Gastrocnemius medialis (tissue), 4 donors: ENCODE measurements around the gene ADGRL2. TPM values are rescaled to one million over a fixed set of nuclear protein-coding genes. Genes with fewer than 3 reads are reported as not detected.

Experiments used
- ATAC-seq, 2 donors: fragments of 150-250 bp; one replicate each; pipeline ENCODE4 v1.9.1; 2016
- DNase-seq, 2 donors: peaks; one replicate each; pipeline ENCODE4 v3.0.0-alpha.2; 2019
- H3K27ac ChIP-seq, 4 donors: fragments of 200-600 bp; sonication (generic); 1 replicate in 1 of 4; 2 replicates in 3 of 4; pipeline ENCODE4 v1.5.1; 2016 to 2018; ENCODE audit warnings: mild to moderate bottlenecking in 2 of 4, moderate library complexity in 1 of 4
- H3K27me3 ChIP-seq, 3 donors: fragments of 200-600 bp; sonication (generic) in 2 of 3; 1 replicate in 1 of 3; 2 replicates in 2 of 3; pipeline versions ENCODE4 v1.5.1 to v1.6.0; 2016 to 2019; ENCODE audit warnings: mild to moderate bottlenecking in 1 of 3, moderate library complexity in 1 of 3
- H3K36me3 ChIP-seq, 2 donors: fragments of 200-600 bp; sonication (generic) in 1 of 2; one replicate each; pipeline ENCODE4 v1.5.1; 2017 to 2018
- H3K4me1 ChIP-seq, 2 donors: fragments of 200-600 bp; sonication (generic) in 1 of 2; one replicate each; pipeline ENCODE4 v1.5.1; 2016 to 2017; ENCODE audit warnings: mild to moderate bottlenecking in 2 of 2
- H3K4me3 ChIP-seq, 4 donors: fragments of 200-600 bp; sonication (generic) in 3 of 4; 1 replicate in 1 of 4; 2 replicates in 3 of 4; pipeline ENCODE4 v1.5.1; 2016 to 2019; ENCODE audit warnings: mild to moderate bottlenecking in 2 of 4
- H3K9me3 ChIP-seq, 3 donors: fragments of 200-600 bp; sonication (generic) in 2 of 3; 1 replicate in 1 of 3; 2 replicates in 2 of 3; pipeline ENCODE4 v1.5.1; 2016 to 2019
- CTCF ChIP-seq, 5 experiments: fragments of 450-650 bp in 3 of 5; fragments of 200-600 bp in 2 of 5; sonication (generic) in 2 of 5; IDR thresholded peaks in 4 of 5; conservative IDR thresholded peaks in 1 of 5; 1 replicate in 4 of 5; 2 replicates in 1 of 5; pipeline ENCODE4 v1.5.1; 2016 to 2019; ENCODE audit warnings: antibody characterized with exemption in 5 of 5, mild to moderate bottlenecking in 3 of 5, moderate library complexity in 3 of 5
- POLR2A ChIP-seq, 2 donors: fragments of 450-650 bp; IDR thresholded peaks; one replicate each; pipeline ENCODE4 v1.6.1; 2017; ENCODE audit warnings: antibody characterized with exemption in 2 of 2, mild to moderate bottlenecking in 2 of 2, moderate library complexity in 2 of 2
- in situ Hi-C, 4 donors: fragments of 200-750 bp; cut with MboI; loops; one replicate each; pipeline versions ENCODE4 v1.15.0 to v1.8.0; 2017; ENCODE audit warnings: low sequenced_read_pairs in 4 of 4
- intact Hi-C: fragments of 100-400 bp; cut with DNase I; formaldehyde crosslinking; loops from one replicate; pipeline ENCODE4 v1.15.1; 2023; ENCODE audit warnings: low total_unique reads
- total RNA-seq, 4 donors: library from RNA; depleted of rRNA; stranded (reverse); fragments of >200 nt; gene quantifications; one replicate each; pipeline versions ENCODE4 v1.1.0 to v1.2.3, GENCODE V29; 2016

Gene ADGRL2
- total RNA-seq, 4 donors from 2014 or later, result 4.5 to 9.7 (median 6.8) TPM

- no peak for ATAC-seq
- intact Hi-C loops (loop anchor here (10.0 kb wide), 1 partner anchor 115 kb away; no protein-coding TSS in a partner anchor), in situ Hi-C loops (no loop called here)
- H3K4me1 ChIP-seq, result peaks cover 11 to 12% of the 10 kb centered on the region in 2 donors
- no peak for DNase-seq
- H3K36me3 ChIP-seq, result no peaks in the 10 kb centered on the region
- no peak overlapping the region for H3K27ac ChIP-seq
- no peak for TF ChIP-seq POLR2A (IDR thresholded peaks at IDR 0.05)
- no peak for TF ChIP-seq CTCF (IDR thresholded peaks at IDR 0.05 in 4 of 5, conservative IDR thresholded peaks at IDR 0.05 in 1 of 5)
- no peaks in the 10 kb centered on the region for H3K9me3 ChIP-seq
- H3K4me3 ChIP-seq, result no peak overlapping the region
- peaks cover 2 to 20% (median 13%) of the 10 kb centered on the region in 3 donors for H3K27me3 ChIP-seq
Measured at GRCh38 chr1:81809808-81810207, 9.1 kb downstream of the ADGRL2 start.

- TF ChIP-seq CTCF (IDR thresholded peaks at IDR 0.05 in 4 of 5, conservative IDR thresholded peaks at IDR 0.05 in 1 of 5), result no peak
- TF ChIP-seq POLR2A (IDR thresholded peaks at IDR 0.05), result no peak
- Histone ChIP-seq H3K27me3 (peaks cover 0 to 8% (median 0%) of the 10 kb centered on the region in 3 donors), H3K4me3 (no peak overlapping the region), H3K4me1 (peaks cover 11 to 12% of the 10 kb centered on the region in 2 donors), H3K36me3 (no peaks in the 10 kb centered on the region), H3K9me3 (no peaks in the 10 kb centered on the region), H3K27ac (no peak overlapping the region)
- in situ Hi-C loops (no loop called here), intact Hi-C loops (loop anchor here (10.0 kb wide), 1 partner anchor 113 kb away; no protein-coding TSS in a partner anchor)
- ATAC-seq (no peak), DNase-seq (no peak)
Measured at GRCh38 chr1:81811757-81812371, 11.1 kb downstream of the ADGRL2 start.

GRCh38 chr1:81812712-81813111 lies 12.0 kb downstream of the ADGRL2 start:
- Histone ChIP-seq H3K4me1 (peaks cover 11 to 12% of the 10 kb centered on the region in 2 donors), H3K27ac (no peak overlapping the region), H3K4me3 (peak overlapping the region in 1 of 4 donors; percentile 2), H3K27me3 (peaks cover 0 to 3% (median 0%) of the 10 kb centered on the region in 3 donors), H3K9me3 (no peaks in the 10 kb centered on the region), H3K36me3 (no peaks in the 10 kb centered on the region)
- ATAC-seq, result no peak
- intact Hi-C loops (loop anchor here (10.0 kb wide), 1 partner anchor 112 kb away; no protein-coding TSS in a partner anchor), in situ Hi-C loops (no loop called here)
- no peak for DNase-seq
- TF ChIP-seq CTCF (IDR thresholded peaks at IDR 0.05 in 4 of 5, conservative IDR thresholded peaks at IDR 0.05 in 1 of 5) (no peak), POLR2A (IDR thresholded peaks at IDR 0.05) (no peak)

- DNase-seq (no peak), ATAC-seq (no peak)
- Histone ChIP-seq H3K27me3 (no peaks in the 10 kb centered on the region), H3K27ac (no peak overlapping the region), H3K4me1 (peaks cover 7 to 11% of the 10 kb centered on the region in 2 donors), H3K9me3 (no peaks in the 10 kb centered on the region), H3K4me3 (no peak overlapping the region), H3K36me3 (no peaks in the 10 kb centered on the region)
- intact Hi-C loops (loop anchor here (10.0 kb wide), 1 partner anchor 111 kb away; no protein-coding TSS in a partner anchor), in situ Hi-C loops (no loop called here)
- TF ChIP-seq CTCF (IDR thresholded peaks at IDR 0.05 in 4 of 5, conservative IDR thresholded peaks at IDR 0.05 in 1 of 5), result no peak
- no peak for TF ChIP-seq POLR2A (IDR thresholded peaks at IDR 0.05)
Measured at GRCh38 chr1:81813691-81814090, 13.0 kb downstream of the ADGRL2 start.
